ENCODE results near the gene SCAPER. TPM values are rescaled to one million over a fixed set of nuclear protein-coding genes. Genes with fewer than 3 reads are reported as not detected.
A peak's percentile ranks its signal among the peaks of the same experiment; 100 is the strongest.

Gene SCAPER
- total RNA-seq, 4 donors from 2014 or later = 18.7 to 22.4 (median 19.2) TPM

- H3K36me3 ChIP-seq = no peaks in the 10 kb centered on the region
- H3K9me3 ChIP-seq = no peaks in the 10 kb centered on the region
- peak within 1 kb of the TSS; percentile 72 to 98 (median 76) for H3K4me3 ChIP-seq
- H3K4me1 ChIP-seq = peaks cover 21 to 26% (median 24%) of the 10 kb centered on the region in 4 donors
- H3K27me3 ChIP-seq = no peaks in the 10 kb centered on the region
- WGBS = 1% methylated on average over 17 of the region's 60 CpGs
- peak within 1 kb of the TSS; percentile 82 to 98 (median 88) for H3K27ac ChIP-seq (replicated peaks in 1 of 4)
- intact Hi-C loops (cut with DNase I) = no loop called here
- TF ChIP-seq POLR2AphosphoS5 (IDR thresholded peaks at IDR 0.05) (peak; percentile 99), EP300 (IDR thresholded peaks at IDR 0.05) (no peak), CTCF (IDR thresholded peaks at IDR 0.05) (no peak), POLR2A (IDR thresholded peaks at IDR 0.05; ENCODE audit: low read depth) (peak; percentile 87)
- peak; percentile 98 for DNase-seq (ENCODE audit: extremely low spot score)
These were observed 593.8 kb downstream of the SCAPER start, which contains the start of gene ETFA for GRCh38 chr15:76311100-76311953. Gene ETFA (minus strand): TSS chr15:76311469. CDS start chr15:76311388, 81 bp downstream.

GRCh38 chr15:76310475-76311099 is 594.6 kb downstream of the SCAPER start:
- Histone ChIP-seq H3K27me3 (no peaks in the 10 kb centered on the region), H3K4me1 (peaks cover 21 to 26% (median 24%) of the 10 kb centered on the region in 4 donors), H3K9me3 (no peaks in the 10 kb centered on the region), H3K36me3 (no peaks in the 10 kb centered on the region), H3K27ac (replicated peaks in 1 of 4) (peak overlapping the region; percentile 82 to 98 (median 88)), H3K4me3 (peak overlapping the region; percentile 72 to 98 (median 76))
- intact Hi-C loops (cut with DNase I) = no loop called here
- 1% methylated on average over 16 of the region's 16 CpGs for WGBS
- DNase-seq (ENCODE audit: extremely low spot score) = no peak
- TF ChIP-seq CTCF (IDR thresholded peaks at IDR 0.05) (no peak), POLR2A (IDR thresholded peaks at IDR 0.05; ENCODE audit: low read depth) (no peak), EP300 (IDR thresholded peaks at IDR 0.05) (no peak), POLR2AphosphoS5 (IDR thresholded peaks at IDR 0.05) (no peak)

GRCh38 chr15:76309601-76310330 is 595.4 kb downstream of the SCAPER start:
- TF ChIP-seq EP300 (IDR thresholded peaks at IDR 0.05) = no peak
- no peak for TF ChIP-seq POLR2AphosphoS5 (IDR thresholded peaks at IDR 0.05)
- TF ChIP-seq CTCF (IDR thresholded peaks at IDR 0.05) = no peak
- no peak for TF ChIP-seq POLR2A (IDR thresholded peaks at IDR 0.05; ENCODE audit: low read depth)
- peak overlapping the region in 3 of 4 donors; percentile 86 to 98 (median 90) for H3K27ac ChIP-seq (replicated peaks in 1 of 4)
- no peaks in the 10 kb centered on the region for H3K36me3 ChIP-seq
- H3K4me1 ChIP-seq = peaks cover 21 to 26% (median 24%) of the 10 kb centered on the region in 4 donors
- intact Hi-C loops (cut with DNase I) = no loop called here
- no peak for DNase-seq (ENCODE audit: extremely low spot score)
- no peaks in the 10 kb centered on the region for H3K27me3 ChIP-seq
- H3K9me3 ChIP-seq = no peaks in the 10 kb centered on the region
- 80% methylated on average over 13 of the region's 13 CpGs for WGBS
- H3K4me3 ChIP-seq = peak overlapping the region; percentile 72 to 98 (median 76)

GRCh38 chr15:76303909-76304308 is 601.2 kb downstream of the SCAPER start:
- intact Hi-C loops (cut with DNase I) = no loop called here
- TF ChIP-seq POLR2AphosphoS5 (IDR thresholded peaks at IDR 0.05) (no peak), POLR2A (IDR thresholded peaks at IDR 0.05; ENCODE audit: low read depth) (no peak), EP300 (IDR thresholded peaks at IDR 0.05) (no peak), CTCF (IDR thresholded peaks at IDR 0.05) (no peak)
- 87% methylated on average over 1 of the region's 1 CpG for WGBS

More at GRCh38 chr15:76303909-76304308, 601.2 kb downstream of the SCAPER start:
- no peak for DNase-seq (ENCODE audit: extremely low spot score)
- Histone ChIP-seq H3K4me3 (no peak overlapping the region), H3K9me3 (no peaks in the 10 kb centered on the region), H3K36me3 (no peaks in the 10 kb centered on the region), H3K4me1 (peaks cover 9 to 37% (median 24%) of the 10 kb centered on the region in 4 donors), H3K27ac (replicated peaks in 1 of 4) (no peak overlapping the region), H3K27me3 (no peaks in the 10 kb centered on the region)

All from esophagus muscularis mucosa (tissue), 4 donors.